T-helper 1 cell (primary cell): Measurements from ENCODE around the gene LUZP1.

Experiments used
- DNase-seq, 5 donors: peaks; one replicate each; pipeline ENCODE4 v3.0.0-alpha.2; 2012 to 2020

The LUZP1 gene

DNA sequence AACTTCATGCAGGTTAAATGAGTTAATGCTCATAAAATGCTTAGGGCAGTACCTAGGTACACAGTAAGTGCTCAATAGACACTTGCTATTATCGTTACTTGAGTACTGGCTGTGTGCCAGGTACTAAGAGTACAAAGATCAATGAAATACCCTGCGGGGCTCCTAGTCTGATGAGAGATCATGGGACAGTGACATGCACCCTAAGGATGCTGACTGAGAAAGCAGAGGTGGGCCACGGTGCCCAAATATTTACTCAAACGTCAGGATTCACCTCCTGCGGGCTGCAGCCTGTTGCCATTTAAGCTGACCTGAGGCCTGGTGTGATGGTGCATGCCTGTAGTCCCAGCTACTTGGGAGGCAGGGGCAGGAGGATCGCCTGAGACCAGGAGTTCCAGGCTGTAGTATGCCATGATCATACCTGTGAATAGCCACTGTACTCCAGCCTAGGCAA, 19.8 kb upstream of the LUZP1 start:
- no peak for DNase-seq

DNA sequence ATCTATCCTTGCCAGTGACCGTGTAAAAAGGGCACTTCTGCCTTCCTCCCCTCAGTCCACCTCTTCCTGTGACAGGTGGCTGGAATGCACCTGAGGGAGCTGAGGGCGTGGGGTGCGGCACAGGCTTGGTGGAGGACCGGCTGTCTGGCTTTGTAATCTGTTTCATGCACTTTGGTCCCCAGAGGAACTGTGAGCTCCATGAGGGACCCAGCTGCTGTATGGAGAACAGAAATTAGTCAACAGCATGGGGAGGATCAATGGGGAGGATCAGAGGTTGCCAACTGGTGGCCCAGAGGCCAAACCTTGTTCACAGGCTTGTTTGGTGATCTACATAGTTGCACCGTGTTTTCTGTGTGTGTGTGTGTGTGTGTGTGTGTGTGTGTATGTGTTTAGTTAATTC, 19.0 kb upstream of the LUZP1 start:
- DNase-seq: no peak

DNA sequence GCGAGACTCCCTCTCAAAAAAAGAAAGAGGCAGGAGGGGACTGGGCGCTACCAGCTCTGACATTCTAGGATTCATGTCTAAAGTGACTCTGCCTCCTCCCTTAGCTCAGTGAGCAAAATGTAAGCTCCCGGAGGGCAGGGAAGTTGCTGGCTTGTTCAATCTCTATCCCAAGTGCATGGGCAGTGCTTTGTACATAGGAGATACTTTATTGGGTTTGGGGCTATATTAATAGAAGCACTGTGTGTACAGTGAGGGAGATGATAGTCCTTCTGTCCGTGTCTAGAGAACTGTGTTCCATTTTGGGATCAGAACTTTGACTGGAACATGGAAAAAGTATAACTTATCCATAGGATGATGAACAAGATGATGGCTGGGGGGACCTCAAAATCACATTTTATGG, 16.7 kb upstream of the LUZP1 start:
- no peak for DNase-seq

- peak in 4 of 5 donors; percentile 12 to 37 (median 22) for DNase-seq
Measured at GRCh38 chr1:23184212-23184934, 15.7 kb upstream of the LUZP1 start.

DNA sequence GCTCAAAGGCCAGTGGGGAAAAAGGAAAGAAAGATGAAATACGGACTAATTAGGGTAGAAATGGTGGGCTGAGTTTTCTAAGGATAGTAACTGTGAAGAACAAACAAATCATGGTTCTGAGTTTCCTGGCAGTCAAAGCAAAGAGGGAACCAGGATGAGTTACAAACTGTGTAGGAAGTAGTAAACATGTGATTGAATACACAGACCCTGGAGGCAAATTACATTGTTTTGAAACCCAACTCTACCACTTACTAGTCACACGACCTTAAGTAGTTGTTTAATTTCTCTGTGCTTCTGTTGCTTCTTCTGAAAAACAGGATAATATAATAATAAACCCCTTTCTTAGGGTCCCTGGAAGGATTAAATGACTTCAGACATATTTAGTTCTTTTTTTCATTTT, 11.2 kb upstream of the LUZP1 start:
- DNase-seq: no peak

GRCh38 chr1:23178950-23179349, 10.3 kb upstream of the LUZP1 start:
- DNase-seq: no peak

DNA sequence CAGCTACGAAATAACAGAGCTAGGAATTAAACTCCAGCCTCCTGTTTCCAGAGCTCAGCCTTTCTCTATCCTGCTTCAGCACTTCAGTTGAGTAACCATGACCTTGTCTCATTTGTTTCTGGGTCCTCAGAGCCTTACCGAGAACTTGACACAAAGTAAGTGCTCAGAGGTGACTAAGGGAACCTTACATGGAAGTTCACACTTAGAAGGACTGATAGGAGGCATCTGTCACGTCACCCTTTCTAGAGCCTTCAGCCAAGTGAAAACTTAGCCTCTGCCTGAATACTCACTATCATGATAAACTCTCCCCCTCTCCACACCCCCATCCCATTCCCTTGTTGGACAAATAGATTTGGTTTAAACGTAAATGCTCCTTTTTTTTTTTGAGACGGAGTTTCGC, 9.8 kb upstream of the LUZP1 start:
- DNase-seq: no peak

GRCh38 chr1:23177438-23178380, 9.1 kb upstream of the LUZP1 start:
- DNase-seq: peak; percentile 13 to 51 (median 36)

DNA sequence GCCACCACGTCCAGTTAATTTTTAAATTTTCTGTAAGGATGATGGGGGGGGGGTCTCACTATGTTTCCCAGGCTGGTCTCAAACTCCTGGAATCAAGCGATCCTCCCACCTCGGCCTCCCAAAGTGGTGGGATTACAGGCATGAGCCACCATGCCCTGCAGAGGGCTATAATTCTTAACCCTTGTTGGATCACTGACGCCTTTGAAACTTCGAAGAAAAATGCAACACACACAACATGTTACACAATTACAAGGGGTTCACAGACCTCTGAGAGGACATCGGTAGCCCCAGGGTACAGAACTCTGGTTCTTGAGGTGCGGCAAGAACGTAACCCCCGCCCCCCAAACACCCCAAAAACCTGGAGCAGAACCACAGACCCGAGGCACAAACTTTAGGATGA, 8.4 kb upstream of the LUZP1 start:
- DNase-seq: no peak

GRCh38 chr1:23174426-23175110, 5.9 kb upstream of the LUZP1 start:
- no peak for DNase-seq

DNA sequence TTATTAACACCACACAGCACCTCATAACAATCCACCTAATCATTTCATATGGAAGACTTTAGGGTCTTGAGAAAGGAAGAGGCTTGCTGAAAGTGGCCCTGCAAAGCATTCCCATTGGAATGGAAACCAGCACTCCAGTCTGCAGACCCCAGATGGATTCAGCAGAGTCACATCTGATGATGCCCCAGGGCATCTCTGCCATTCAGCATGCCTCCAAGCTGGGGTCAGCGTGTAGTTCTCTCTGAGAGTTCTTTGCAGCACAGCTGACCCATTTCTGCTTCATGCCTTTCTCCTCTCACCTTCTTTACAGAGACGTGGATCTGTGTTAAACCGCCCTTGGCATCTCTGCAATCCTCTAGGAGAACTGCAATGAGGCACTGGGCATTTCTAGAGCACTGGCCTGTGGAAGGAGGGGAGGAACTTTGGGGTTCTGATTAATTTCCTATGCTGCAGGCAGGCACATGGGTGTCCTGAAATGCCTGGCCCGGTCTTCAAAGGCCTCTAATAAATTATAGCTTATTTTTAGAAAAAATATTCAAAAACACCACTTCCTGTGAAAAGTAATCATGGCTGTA, 2.6 kb upstream of the LUZP1 start:
- no peak for DNase-seq

- no peak for DNase-seq
Measured at GRCh38 chr1:23169727-23170335, 1.2 kb upstream of the LUZP1 start.

DNA sequence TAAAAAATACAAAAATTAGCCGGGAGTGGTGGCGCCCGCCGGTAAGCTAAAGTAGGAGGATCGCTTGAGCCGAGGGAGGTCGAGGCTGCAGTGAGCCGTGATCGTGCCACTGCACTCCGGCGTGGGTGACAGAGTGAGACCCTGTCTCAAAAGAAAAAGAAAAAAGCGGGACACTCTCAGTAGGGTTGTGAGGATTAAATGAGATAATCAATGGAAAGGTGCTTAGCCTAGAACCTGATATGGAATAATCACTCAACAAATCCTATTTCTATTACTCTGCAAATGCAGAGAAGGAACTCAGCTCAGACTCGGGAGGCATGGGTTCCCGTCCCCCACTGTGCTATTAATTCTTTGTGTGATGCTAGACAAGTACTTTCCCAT, 529 bp upstream of the LUZP1 start:
- no peak for DNase-seq

DNA sequence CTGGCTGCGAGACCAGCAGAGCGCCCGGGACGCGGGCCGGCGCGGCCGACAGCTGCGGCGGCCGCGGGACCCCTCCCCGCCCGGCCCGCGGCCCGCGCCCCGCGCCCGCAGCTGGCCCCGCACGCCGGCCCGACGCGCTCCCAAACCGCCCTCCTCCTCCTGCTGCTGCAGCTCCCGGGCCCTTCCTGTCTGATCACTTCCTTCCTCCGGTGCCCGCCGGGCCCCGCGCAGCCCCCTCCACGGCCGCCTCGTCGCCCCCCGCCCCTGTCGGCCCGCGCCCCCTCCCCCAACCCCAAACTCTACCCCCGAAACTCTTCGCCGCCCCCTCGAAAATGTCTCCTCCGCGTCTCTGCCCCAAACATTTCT, 594 bp downstream of the LUZP1 start:
- peak in 4 of 5 donors; percentile 19 to 40 (median 22) for DNase-seq

DNA sequence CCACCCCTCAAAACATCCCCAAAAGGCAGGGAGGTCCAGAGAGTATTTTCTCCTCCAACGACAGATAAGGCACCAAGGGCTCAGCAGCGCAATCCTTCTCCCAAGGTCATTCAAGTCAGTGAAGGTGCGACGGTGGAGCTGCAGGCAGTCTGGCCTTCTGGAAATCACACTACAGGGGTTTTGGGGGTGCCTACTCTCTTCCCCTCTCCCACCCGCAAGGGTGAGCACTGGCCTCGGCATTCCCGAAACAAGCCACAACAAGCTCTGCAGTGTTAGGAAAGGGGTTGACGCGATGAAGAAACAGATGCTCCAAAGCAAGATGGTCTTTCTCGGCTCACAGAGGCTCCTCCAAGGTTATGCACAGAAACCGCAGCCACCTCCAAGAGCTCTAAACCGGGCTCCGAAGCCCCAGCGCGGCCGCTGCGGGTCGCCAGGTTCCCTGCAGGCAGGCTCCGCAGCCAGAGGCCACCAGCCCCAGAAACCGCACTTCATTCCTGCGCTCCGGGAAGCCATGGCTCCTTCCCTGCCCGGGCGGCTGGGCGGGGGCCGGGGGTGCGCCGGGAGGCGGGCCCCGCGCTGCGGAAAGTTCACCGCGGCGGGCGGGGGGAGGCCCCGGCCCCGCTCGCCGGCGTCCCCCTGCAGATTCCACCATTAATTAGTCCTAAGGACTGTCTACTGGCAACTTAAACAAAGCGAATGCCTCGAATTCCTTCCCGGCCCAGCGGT, 1.1 kb downstream of the LUZP1 start:
- peak in 4 of 5 donors; percentile 15 to 48 (median 27) for DNase-seq

- no peak for DNase-seq
Measured at GRCh38 chr1:23166854-23167253, 1.8 kb downstream of the LUZP1 start.

DNA sequence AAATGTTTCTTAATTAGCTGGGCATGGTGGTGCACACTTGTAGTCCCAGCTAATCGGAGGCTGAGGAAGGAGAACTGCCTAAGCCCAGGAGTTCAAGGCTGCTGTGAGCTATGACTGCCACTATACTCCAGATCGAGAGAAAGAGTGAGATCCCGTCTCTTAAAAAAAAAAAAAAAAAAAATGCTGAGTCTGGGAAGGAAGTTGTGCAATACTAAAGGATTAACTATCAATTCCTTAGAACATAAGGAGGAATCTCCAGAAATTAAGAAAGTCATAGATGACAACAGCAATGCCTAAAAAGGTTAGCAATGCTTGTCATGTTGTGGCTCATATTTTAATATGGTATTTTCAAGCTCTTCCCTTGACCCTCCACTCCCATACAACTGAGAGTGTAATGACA, 5.3 kb downstream of the LUZP1 start:
- no peak for DNase-seq

DNA sequence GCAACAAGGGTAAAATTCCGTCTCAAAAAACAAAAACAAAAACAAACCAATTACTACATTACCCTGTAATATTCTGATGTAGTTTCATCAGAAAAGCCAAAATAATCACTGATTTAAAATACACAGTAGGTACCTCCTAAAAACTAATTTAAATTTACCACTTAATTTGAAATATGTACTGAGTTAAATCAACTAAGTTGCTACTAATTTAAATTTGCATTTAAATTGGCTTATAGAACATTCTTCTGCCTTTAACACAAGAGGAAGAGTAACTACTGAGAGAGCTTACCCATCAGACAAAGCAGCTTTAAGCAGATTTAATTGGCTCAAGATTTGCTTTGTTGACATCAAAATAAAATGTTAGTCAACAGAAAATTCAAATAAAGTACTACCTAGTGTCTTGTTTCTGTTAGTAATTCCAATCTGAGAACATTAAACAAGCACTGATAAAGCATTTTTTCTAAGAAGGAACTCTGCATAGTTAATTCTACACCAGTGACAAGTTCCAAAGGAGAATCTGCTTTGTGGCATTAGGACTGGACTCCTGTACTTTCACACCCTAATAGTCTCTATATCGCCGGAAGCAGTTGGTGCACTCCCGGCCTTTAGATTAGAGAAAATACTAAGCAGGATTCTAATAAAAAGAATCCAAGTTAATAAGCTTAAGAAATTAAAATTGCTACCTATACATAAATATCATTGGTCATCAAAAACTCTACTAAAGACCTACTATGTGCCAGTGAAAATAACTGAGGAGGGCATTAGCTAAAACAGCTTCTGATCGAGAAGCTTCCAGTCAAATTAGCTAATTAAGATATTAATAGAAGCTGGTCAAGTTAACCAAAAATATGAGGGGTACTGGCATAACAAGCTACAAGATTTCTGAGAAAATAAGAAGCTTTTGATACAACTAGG, 8.4 kb downstream of the LUZP1 start:
- no peak for DNase-seq

- DNase-seq: no peak
Measured at GRCh38 chr1:23156940-23157339, 11.7 kb downstream of the LUZP1 start.

DNA sequence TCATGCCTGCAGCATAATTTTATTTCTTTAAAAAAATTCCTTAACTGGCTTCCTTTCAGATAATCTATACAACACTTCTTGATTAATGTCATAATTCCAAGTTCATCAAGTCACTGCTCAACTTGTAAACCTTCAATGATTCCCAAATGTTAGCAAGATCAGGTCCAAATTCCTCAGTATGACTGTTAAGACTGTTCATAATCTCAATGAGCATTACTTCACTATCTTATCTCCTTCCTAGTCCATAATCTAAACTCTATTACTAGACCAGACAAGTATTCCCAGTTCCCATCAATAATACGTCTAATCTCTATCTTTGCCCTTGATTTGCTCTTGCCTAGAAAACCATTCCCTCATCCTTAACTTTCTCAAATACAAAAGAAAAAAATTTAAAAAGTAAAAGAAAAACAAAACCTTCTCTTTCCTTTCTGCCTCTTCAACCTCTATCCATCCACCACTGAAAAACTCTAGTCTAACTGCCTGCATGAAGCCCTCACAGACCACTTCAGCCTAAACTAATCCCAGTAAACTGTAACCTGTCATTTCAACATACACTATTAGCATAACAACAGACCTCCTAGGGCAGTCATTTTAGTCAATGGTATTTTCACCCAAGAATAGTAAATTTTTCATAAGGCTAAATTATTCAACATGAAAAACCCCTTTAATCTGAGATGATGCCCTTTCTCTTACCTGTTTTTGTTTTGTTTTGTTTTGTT, 15.5 kb downstream of the LUZP1 start:
- no peak for DNase-seq
